Measurements from ENCODE around the gene CPXM2. TPM values are rescaled to one million over a fixed set of nuclear protein-coding genes. Genes with fewer than 3 reads are reported as not detected.

Gene CPXM2
- polyA plus RNA-seq, 1 donor (not counting 4 experiments of a cell fraction or from before 2014, with no cell fraction given): 0.03 TPM

DNA sequence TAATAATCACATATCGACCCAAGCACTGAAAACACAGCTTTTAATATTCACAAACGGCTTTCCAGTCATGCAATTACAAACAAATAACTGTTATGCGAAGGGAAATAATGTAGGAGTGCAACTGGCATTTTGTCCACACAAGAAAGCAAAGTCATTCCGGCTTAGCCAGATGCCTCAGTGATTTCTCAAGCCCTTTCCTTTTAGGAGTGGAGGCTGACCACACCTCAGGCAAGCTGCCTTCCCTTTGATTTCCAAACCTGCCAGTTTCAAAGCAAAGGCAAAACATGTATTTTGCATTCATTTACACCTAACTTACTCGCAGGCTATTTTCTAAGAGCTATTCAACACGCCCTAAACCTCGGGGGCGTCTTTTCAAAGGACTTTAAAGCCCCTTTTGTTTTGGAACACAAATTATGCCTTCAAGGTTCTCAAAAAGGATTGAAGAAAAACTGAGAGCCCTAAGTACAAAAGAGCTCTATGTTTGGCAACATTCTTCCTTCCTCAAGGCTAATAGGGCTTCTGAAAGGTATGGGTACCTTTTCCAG, 109.6 kb downstream of the CPXM2 start:
- dilution Hi-C loops (cut with MboI; ENCODE audit: extremely low pct_ligation_motif_present, low sequenced_read_pairs): no loop called here
- Histone ChIP-seq H4K20me1 (ENCODE audit: control insufficient read depth, extremely low read depth, insufficient read depth, low read length) (no peaks in the 10 kb centered on the region), H3K79me2 (ENCODE audit: control insufficient read depth, insufficient read depth, low read length) (no peaks in the 10 kb centered on the region), H3K4me3 (ENCODE audit: control insufficient read depth in 2 of 3, extremely low read depth in 1 of 3, insufficient read depth in 2 of 3, low read depth in 1 of 3, low read length in 3 of 3) (no peak overlapping the region), H3K9me1 (ENCODE audit: control insufficient read depth, extremely low read depth, insufficient read depth, low read length) (no peaks in the 10 kb centered on the region), H3K27me3 (ENCODE audit: control insufficient read depth, extremely low read depth, insufficient read depth, low read length) (peaks cover 30% of the 10 kb centered on the region), H3K9me3 (ENCODE audit: control insufficient read depth, low read depth, low read length) (no peaks in the 10 kb centered on the region), H3K36me3 (ENCODE audit: control insufficient read depth in 2 of 2, extremely low read depth in 1 of 2, insufficient read depth in 2 of 2, low read length in 2 of 2) (no peaks in the 10 kb centered on the region), H3K27ac (ENCODE audit: control insufficient read depth, insufficient read depth, low read length) (no peak overlapping the region), H2AFZ (ENCODE audit: control insufficient read depth, low read length) (no peak overlapping the region), H3K4me1 (ENCODE audit: control insufficient read depth, extremely low read depth, insufficient read depth, low read length) (peaks cover 2% of the 10 kb centered on the region), H3K4me2 (ENCODE audit: control insufficient read depth, extremely low read depth, insufficient read depth, low read depth, low read length) (no peak overlapping the region), H3K9ac (ENCODE audit: control insufficient read depth, extremely low read depth, insufficient read depth, low read length) (no peak overlapping the region)
- FAIRE-seq (no peak), DNase-seq (ENCODE audit: low read depth, low spot score) (no peak)
- TF ChIP-seq EZH2 (IDR thresholded peaks at IDR 0.05; ENCODE audit: low read length): no peak
- TF ChIP-seq, protein P1, sequence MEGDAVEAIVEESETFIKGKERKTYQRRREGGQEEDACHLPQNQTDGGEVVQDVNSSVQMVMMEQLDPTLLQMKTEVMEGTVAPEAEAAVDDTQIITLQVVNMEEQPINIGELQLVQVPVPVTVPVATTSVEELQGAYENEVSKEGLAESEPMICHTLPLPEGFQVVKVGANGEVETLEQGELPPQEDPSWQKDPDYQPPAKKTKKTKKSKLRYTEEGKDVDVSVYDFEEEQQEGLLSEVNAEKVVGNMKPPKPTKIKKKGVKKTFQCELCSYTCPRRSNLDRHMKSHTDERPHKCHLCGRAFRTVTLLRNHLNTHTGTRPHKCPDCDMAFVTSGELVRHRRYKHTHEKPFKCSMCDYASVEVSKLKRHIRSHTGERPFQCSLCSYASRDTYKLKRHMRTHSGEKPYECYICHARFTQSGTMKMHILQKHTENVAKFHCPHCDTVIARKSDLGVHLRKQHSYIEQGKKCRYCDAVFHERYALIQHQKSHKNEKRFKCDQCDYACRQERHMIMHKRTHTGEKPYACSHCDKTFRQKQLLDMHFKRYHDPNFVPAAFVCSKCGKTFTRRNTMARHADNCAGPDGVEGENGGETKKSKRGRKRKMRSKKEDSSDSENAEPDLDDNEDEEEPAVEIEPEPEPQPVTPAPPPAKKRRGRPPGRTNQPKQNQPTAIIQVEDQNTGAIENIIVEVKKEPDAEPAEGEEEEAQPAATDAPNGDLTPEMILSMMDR (optimal IDR thresholded peaks at IDR 0.05 in 1 of 3, IDR thresholded peaks at IDR 0.05 in 1 of 3, conservative IDR thresholded peaks at IDR 0.05 in 1 of 3; ENCODE audit: extremely low read depth in 1 of 3, insufficient read depth in 2 of 3, low read length in 3 of 3): no peak

- dilution Hi-C loops (cut with MboI; ENCODE audit: extremely low pct_ligation_motif_present, low sequenced_read_pairs): no loop called here
- FAIRE-seq: no peak
- no peak overlapping the region for H3K4me3 ChIP-seq (ENCODE audit: control insufficient read depth in 2 of 3, extremely low read depth in 1 of 3, insufficient read depth in 2 of 3, low read depth in 1 of 3, low read length in 3 of 3)
- no peak overlapping the region for H2AFZ ChIP-seq (ENCODE audit: control insufficient read depth, low read length)
- TF ChIP-seq, protein P1 (optimal IDR thresholded peaks at IDR 0.05 in 1 of 3, IDR thresholded peaks at IDR 0.05 in 1 of 3, conservative IDR thresholded peaks at IDR 0.05 in 1 of 3; ENCODE audit: extremely low read depth in 1 of 3, insufficient read depth in 2 of 3, low read length in 3 of 3): no peak
- TF ChIP-seq EZH2 (IDR thresholded peaks at IDR 0.05; ENCODE audit: low read length): no peak
- no peaks in the 10 kb centered on the region for H3K9me3 ChIP-seq (ENCODE audit: control insufficient read depth, low read depth, low read length)
- no peaks in the 10 kb centered on the region for H3K36me3 ChIP-seq (ENCODE audit: control insufficient read depth in 2 of 2, extremely low read depth in 1 of 2, insufficient read depth in 2 of 2, low read length in 2 of 2)
- H3K27ac ChIP-seq (ENCODE audit: control insufficient read depth, insufficient read depth, low read length): no peak overlapping the region
- no peaks in the 10 kb centered on the region for H3K9me1 ChIP-seq (ENCODE audit: control insufficient read depth, extremely low read depth, insufficient read depth, low read length)
- no peaks in the 10 kb centered on the region for H4K20me1 ChIP-seq (ENCODE audit: control insufficient read depth, extremely low read depth, insufficient read depth, low read length)
- DNase-seq (ENCODE audit: low read depth, low spot score): no peak
- no peak overlapping the region for H3K9ac ChIP-seq (ENCODE audit: control insufficient read depth, extremely low read depth, insufficient read depth, low read length)
- no peaks in the 10 kb centered on the region for H3K79me2 ChIP-seq (ENCODE audit: control insufficient read depth, insufficient read depth, low read length)
- peaks cover 2% of the 10 kb centered on the region for H3K4me1 ChIP-seq (ENCODE audit: control insufficient read depth, extremely low read depth, insufficient read depth, low read length)
- H3K27me3 ChIP-seq (ENCODE audit: control insufficient read depth, extremely low read depth, insufficient read depth, low read length): peaks cover 30% of the 10 kb centered on the region
- H3K4me2 ChIP-seq (ENCODE audit: control insufficient read depth, extremely low read depth, insufficient read depth, low read depth, low read length): no peak overlapping the region
These were observed 110.2 kb downstream of the CPXM2 start for GRCh38 chr10:123781324-123781900.
